OCI-LY7 (cell line): ENCODE measurements around the gene NPIPA5.
"Not testable (repeated sequence)": the region's sequence is repeated elsewhere in the genome, so short reads cannot be mapped to it uniquely, and the experiment has no call there.

Experiments
- CTCF ChIP-seq: fragments of 200-600 bp; sonication (generic); conservative IDR thresholded peaks from 2 replicates; pipeline ENCODE4 v1.5.1; 2014; ENCODE audit warnings: mild to moderate bottlenecking, antibody characterized with exemption, low read length, moderate library complexity, mixed read lengths
- EZH2phosphoT487 ChIP-seq: fragments of 200-600 bp; sonication (generic); IDR thresholded peaks from 2 replicates; pipeline ENCODE4 v1.6.1; 2018; ENCODE audit warnings: low read depth, borderline replicate concordance, mild to moderate bottlenecking, mixed run types, antibody characterized with exemption, low read length, moderate library complexity, mixed read lengths

DNA sequence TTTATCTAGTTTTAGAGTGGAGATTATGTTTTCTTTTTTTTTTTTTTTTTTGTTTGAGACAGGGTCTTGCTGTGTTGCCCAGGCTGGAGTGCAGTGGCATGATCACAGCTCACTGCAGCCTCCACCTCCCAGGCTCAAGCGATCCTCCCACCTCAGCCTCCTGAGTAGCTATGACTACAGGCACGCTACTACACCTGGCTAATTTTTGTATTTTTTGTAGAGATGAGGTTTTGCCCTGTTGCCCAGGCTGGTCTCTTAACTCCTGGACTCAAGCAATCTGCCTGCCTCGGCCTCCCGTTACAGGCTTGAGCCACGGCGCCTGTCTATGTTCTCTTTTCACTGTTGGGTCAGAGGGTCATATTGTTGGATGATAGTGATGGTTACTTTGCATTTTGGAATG lies 22.2 kb upstream of the NPIPA5 start:
- not testable (repeated sequence) for TF ChIP-seq CTCF, EZH2phosphoT487
